A549 treated with AZD9567 at 1 μM for 4 hours (cell line): ENCODE measurements around the gene TMEM132D. TPM values are rescaled to one million over a fixed set of nuclear protein-coding genes. Genes with fewer than 3 reads are reported as not detected.

Experiments used
- total RNA-seq: library from RNA; stranded (reverse); fragments of 200-300 nt; extraction: Qiagen RNA extraction; gene quantifications from 5 replicates; pipeline ENCODE4 v1.2.3, GENCODE V29; 2022; ENCODE audit not compliant: insufficient read depth

The TMEM132D gene
- not detected in 5 replicates for total RNA-seq

GRCh38 chr12:129903956-129904829, at the start of gene TMEM132D:
TMEM132D (minus strand) TSS chr12:129904025.

